Nephron (organoid): ENCODE measurements around the gene MALRD1.

ENCODE experiments used
- H3K27ac Mint-ChIP-seq, 3 experiments: 2 replicates each; pipeline ENCODE4 v1.8.0; 2020; ENCODE audit warnings: mixed read lengths in 3 of 3, mild to moderate bottlenecking in 2 of 3, moderate library complexity in 1 of 3
- H3K27me3 Mint-ChIP-seq: 2 replicates; pipeline ENCODE4 v1.8.0; 2021; ENCODE audit warnings: low read depth, mild to moderate bottlenecking, moderate library complexity, mixed read lengths
- H3K36me3 Mint-ChIP-seq: 2 replicates; pipeline ENCODE4 v1.8.0; 2020; ENCODE audit warnings: low read depth, mixed read lengths
- H3K4me1 Mint-ChIP-seq: 2 replicates; pipeline ENCODE4 v1.8.0; 2020; ENCODE audit warnings: mixed read lengths
- H3K4me3 Mint-ChIP-seq, 3 experiments: 2 replicates each; pipeline ENCODE4 v1.8.0; 2020; ENCODE audit warnings: mild to moderate bottlenecking in 3 of 3, mixed read lengths in 3 of 3, moderate library complexity in 2 of 3
- H3K9me3 Mint-ChIP-seq: 2 replicates; pipeline ENCODE4 v1.8.0; 2020; ENCODE audit warnings: mixed read lengths
- CTCF ChIP-seq, 3 experiments: fragments of 200-600 bp; sonication (generic); IDR thresholded peaks; one replicate each; pipeline ENCODE4 v1.5.0; 2021; ENCODE audit warnings: antibody characterized with exemption in 3 of 3; ENCODE audit not compliant: unreplicated experiment in 3 of 3

Gene MALRD1

GRCh38 chr10:19541299-19541698, 492.7 kb downstream of the MALRD1 start:
- H3K36me3 Mint-ChIP-seq = no peaks in the 10 kb centered on the region
- H3K4me3 Mint-ChIP-seq = no peak overlapping the region
- H3K4me1 Mint-ChIP-seq = no peaks in the 10 kb centered on the region
- no peak for TF ChIP-seq CTCF (IDR thresholded peaks at IDR 0.05; ENCODE audit: unreplicated experiment in 3 of 3)
- no peak overlapping the region for H3K27ac Mint-ChIP-seq
- H3K9me3 Mint-ChIP-seq = no peaks in the 10 kb centered on the region
- H3K27me3 Mint-ChIP-seq = no peaks in the 10 kb centered on the region

GRCh38 chr10:19546224-19546623, 497.6 kb downstream of the MALRD1 start:
- H3K4me3 Mint-ChIP-seq = no peak overlapping the region
- H3K27ac Mint-ChIP-seq = no peak overlapping the region
- no peaks in the 10 kb centered on the region for H3K9me3 Mint-ChIP-seq
- no peaks in the 10 kb centered on the region for H3K27me3 Mint-ChIP-seq
- no peaks in the 10 kb centered on the region for H3K4me1 Mint-ChIP-seq
- no peaks in the 10 kb centered on the region for H3K36me3 Mint-ChIP-seq
- TF ChIP-seq CTCF (IDR thresholded peaks at IDR 0.05; ENCODE audit: unreplicated experiment in 3 of 3) = no peak

- H3K4me3 Mint-ChIP-seq = no peak overlapping the region
Observed at GRCh38 chr10:19549503-19549902, 500.9 kb downstream of the MALRD1 start.

GRCh38 chr10:19556666-19557065, 508.1 kb downstream of the MALRD1 start:
- Mint-ChIP-seq H3K4me3 (no peak overlapping the region), H3K27me3 (no peaks in the 10 kb centered on the region), H3K36me3 (no peaks in the 10 kb centered on the region), H3K9me3 (peaks cover 2% of the 10 kb centered on the region), H3K27ac (no peak overlapping the region), H3K4me1 (no peaks in the 10 kb centered on the region)
- TF ChIP-seq CTCF (IDR thresholded peaks at IDR 0.05; ENCODE audit: unreplicated experiment in 3 of 3) = no peak

More at GRCh38 chr10:19549503-19549902, 500.9 kb downstream of the MALRD1 start:
- Mint-ChIP-seq H3K27me3 (no peaks in the 10 kb centered on the region), H3K9me3 (no peaks in the 10 kb centered on the region), H3K36me3 (no peaks in the 10 kb centered on the region), H3K4me1 (no peaks in the 10 kb centered on the region), H3K27ac (no peak overlapping the region)
- no peak for TF ChIP-seq CTCF (IDR thresholded peaks at IDR 0.05; ENCODE audit: unreplicated experiment in 3 of 3)

GRCh38 chr10:19561181-19561580, 512.6 kb downstream of the MALRD1 start:
- no peaks in the 10 kb centered on the region for H3K27me3 Mint-ChIP-seq
- H3K27ac Mint-ChIP-seq = no peak overlapping the region
- no peaks in the 10 kb centered on the region for H3K36me3 Mint-ChIP-seq

More at GRCh38 chr10:19561181-19561580, 512.6 kb downstream of the MALRD1 start:
- no peaks in the 10 kb centered on the region for H3K9me3 Mint-ChIP-seq
- no peak for TF ChIP-seq CTCF (IDR thresholded peaks at IDR 0.05; ENCODE audit: unreplicated experiment in 3 of 3)
- H3K4me1 Mint-ChIP-seq = no peaks in the 10 kb centered on the region
- H3K4me3 Mint-ChIP-seq = no peak overlapping the region
